HepG2 (cell line): ENCODE data around the gene MGAT4D. TPM values are rescaled to one million over a fixed set of nuclear protein-coding genes. Genes with fewer than 3 reads are reported as not detected.
A peak's percentile ranks its signal among the peaks of the same experiment; 100 is the strongest.

Experiments
- HMGXB4 ChIP-seq, 2 experiments: sonication (generic) in 1 of 2; formaldehyde crosslinking in 1 of 2; IDR thresholded peaks; 2 replicates each; pipeline versions ENCODE4 v1.4.0 to v1.6.1; 2018 to 2020; ENCODE audit warnings: missing genetic modification reagents in 2 of 2, borderline replicate concordance in 1 of 2, low read depth in 1 of 2, mild to moderate bottlenecking in 1 of 2, missing biosample characterization in 1 of 2
- KAT7 ChIP-seq: IDR thresholded peaks from 2 replicates; pipeline ENCODE4 v1.6.1; 2018; ENCODE audit warnings: borderline replicate concordance, missing compliant biosample characterization
- LRRFIP1 ChIP-seq: sonication (generic); formaldehyde crosslinking; conservative IDR thresholded peaks from 2 replicates; pipeline ENCODE4 v1.4.0; 2020; ENCODE audit warnings: missing genetic modification reagents
- MYPOP ChIP-seq: sonication (generic); formaldehyde crosslinking; IDR thresholded peaks from 2 replicates; pipeline ENCODE4 v1.8.1; 2023; ENCODE audit warnings: mild to moderate bottlenecking, moderate library complexity, missing genetic modification reagents
- PHB2 ChIP-seq: fragments of 450-650 bp; IDR thresholded peaks from 2 replicates; pipeline ENCODE4 v1.6.1; 2018; ENCODE audit not compliant: partially characterized antibody
- RARA ChIP-seq: IDR thresholded peaks from 2 replicates; pipeline ENCODE4 v1.6.1; 2016; ENCODE audit warnings: missing genetic modification reagents, missing compliant biosample characterization
- RORA ChIP-seq: sonication (generic); formaldehyde crosslinking; IDR thresholded peaks from 2 replicates; pipeline ENCODE4 v1.5.0; 2020; ENCODE audit warnings: mild to moderate bottlenecking, missing genetic modification reagents, moderate library complexity
- RXRA ChIP-seq: sonication (generic); formaldehyde crosslinking; IDR thresholded peaks from 2 replicates; pipeline ENCODE4 v1.5.1; 2020; ENCODE audit warnings: missing genetic modification reagents
- TBL1XR1 ChIP-seq: fragments of 150-350 bp; IDR thresholded peaks from 2 replicates; pipeline ENCODE4 v1.6.1; 2014; ENCODE audit warnings: borderline replicate concordance, low read length; ENCODE audit not compliant: partially characterized antibody
- YEATS4 ChIP-seq: sonication (generic); formaldehyde crosslinking; IDR thresholded peaks from 2 replicates; pipeline ENCODE4 v1.4.0; 2020; ENCODE audit warnings: missing genetic modification reagents, borderline replicate concordance
- ZBTB49 ChIP-seq: sonication (generic); formaldehyde crosslinking; IDR thresholded peaks from 2 replicates; pipeline ENCODE4 v1.4.0; 2020; ENCODE audit warnings: missing genetic modification reagents, borderline replicate concordance
- ZFP37 ChIP-seq: sonication (generic); formaldehyde crosslinking; IDR thresholded peaks from 2 replicates; pipeline ENCODE4 v1.4.0; 2020; ENCODE audit warnings: missing genetic modification reagents, borderline replicate concordance
- ZNF512B ChIP-seq: sonication (generic); formaldehyde crosslinking; IDR thresholded peaks from 2 replicates; pipeline ENCODE4 v1.5.1; 2020; ENCODE audit warnings: missing genetic modification reagents, mild to moderate bottlenecking, borderline replicate concordance
- ZNF546 ChIP-seq: sonication (generic); formaldehyde crosslinking; conservative IDR thresholded peaks from 2 replicates; pipeline ENCODE4 v1.8.1; 2023; ENCODE audit warnings: mild to moderate bottlenecking, missing genetic modification reagents
- ZNF589 ChIP-seq: sonication (generic); formaldehyde crosslinking; conservative IDR thresholded peaks from 2 replicates; pipeline ENCODE4 v1.8.0; 2022; ENCODE audit warnings: mild to moderate bottlenecking, moderate library complexity, missing genetic modification reagents
- ZNF737 ChIP-seq: sonication (generic); formaldehyde crosslinking; IDR thresholded peaks from 2 replicates; pipeline ENCODE4 v1.5.0; 2020; ENCODE audit warnings: missing genetic modification reagents, mild to moderate bottlenecking, borderline replicate concordance
- polyA plus RNA-seq, 8 experiments: library from polyadenylated mRNA; depleted of rRNA in 3 of 8; stranded (reverse) in 7 of 8; unstranded in 1 of 8; fragments of >200 nt; fragmentation: Illumina TruSeq in 4 of 8; extraction: Trizol in 4 of 8; gene quantifications; 2 replicates each; pipeline versions ENCODE4 v1.2.1 to v1.2.3, GENCODE V29; 2011 to 2016; ENCODE audit warnings: low read depth in 4 of 8, missing spikeins in 1 of 8, mixed read lengths in 1 of 8; ENCODE audit not compliant: insufficient read depth in 1 of 8
- total RNA-seq, 5 experiments: library from RNA; depleted of rRNA; stranded (reverse); fragments of >200 nt; fragmentation: Illumina TruSeq; extraction: Trizol; gene quantifications; 2 replicates each; pipeline ENCODE4 v1.2.3, GENCODE V29; 2016; ENCODE audit warnings: low read depth in 1 of 5

MGAT4D gene
- total and polyA plus RNA-seq, 2 of the 13 experiments (the other 11 are each of a cell fraction or from before 2014, with no cell fraction given): not detected

- no peak for TF ChIP-seq TBL1XR1
- TF ChIP-seq ZNF546 (CRISPR knock-in tag): no peak; the same call in 1 of the 2 replicates
- TF ChIP-seq ZNF737 (CRISPR knock-in tag): no peak
- no peak; the same call in 1 of the 2 replicates for TF ChIP-seq ZNF589 (CRISPR knock-in tag)
- peak; percentile 31; the same call in 1 of the 2 replicates for TF ChIP-seq RARA (CRISPR knock-in tag)
- TF ChIP-seq ZNF512B (CRISPR knock-in tag): no peak
- TF ChIP-seq MYPOP (CRISPR knock-in tag): peak; percentile 88
- TF ChIP-seq HMGXB4 (CRISPR knock-in tag; IDR thresholded peaks at IDR 0.05; ENCODE audit: borderline replicate concordance in 1 of 2, low read depth in 1 of 2): peak; percentile 66 to 71; a peak in 3 of 4 replicates
- no peak for TF ChIP-seq ZBTB49
- no peak for TF ChIP-seq LRRFIP1
- peak; percentile 87 for TF ChIP-seq YEATS4 (CRISPR knock-in tag)
- no peak for TF ChIP-seq PHB2
- TF ChIP-seq RXRA (CRISPR knock-in tag): peak; percentile 84
- TF ChIP-seq ZFP37: 0 out of 2 replicates have a peak, but pooled peaks have one; percentile 71
- no peak for TF ChIP-seq RORA (CRISPR knock-in tag)
- TF ChIP-seq KAT7 (CRISPR knock-in tag): peak; percentile 30; the same call in 1 of the 2 replicates
These were observed 26.0 kb upstream of the MGAT4D start, which contains the start of gene ELMOD2 (continued) for GRCh38 chr4:140523857-140524742.
